Epithelial cell of prostate (primary cell): ENCODE results near the gene CACNA2D4.
A peak's percentile ranks its signal among the peaks of the same experiment; 100 is the strongest.

ENCODE experiments used
- DNase-seq: peaks from one replicate; pipeline ENCODE4 v3.0.0-alpha.2; 2011; ENCODE audit warnings: low read depth, low spot score
- H3K27ac ChIP-seq: fragments of 450-650 bp; 2 replicates; pipeline ENCODE4 v1.5.1; 2017; ENCODE audit warnings: mild to moderate bottlenecking

Gene CACNA2D4

GRCh38 chr12:1795221-1795784, 123.1 kb downstream of the CACNA2D4 start:
- no peak for DNase-seq

GRCh38 chr12:1794440-1795090, 123.9 kb downstream of the CACNA2D4 start:
- DNase-seq = no peak
- H3K27ac ChIP-seq = no peak overlapping the region

More at GRCh38 chr12:1795221-1795784, 123.1 kb downstream of the CACNA2D4 start:
- no peak overlapping the region for H3K27ac ChIP-seq

DNA sequence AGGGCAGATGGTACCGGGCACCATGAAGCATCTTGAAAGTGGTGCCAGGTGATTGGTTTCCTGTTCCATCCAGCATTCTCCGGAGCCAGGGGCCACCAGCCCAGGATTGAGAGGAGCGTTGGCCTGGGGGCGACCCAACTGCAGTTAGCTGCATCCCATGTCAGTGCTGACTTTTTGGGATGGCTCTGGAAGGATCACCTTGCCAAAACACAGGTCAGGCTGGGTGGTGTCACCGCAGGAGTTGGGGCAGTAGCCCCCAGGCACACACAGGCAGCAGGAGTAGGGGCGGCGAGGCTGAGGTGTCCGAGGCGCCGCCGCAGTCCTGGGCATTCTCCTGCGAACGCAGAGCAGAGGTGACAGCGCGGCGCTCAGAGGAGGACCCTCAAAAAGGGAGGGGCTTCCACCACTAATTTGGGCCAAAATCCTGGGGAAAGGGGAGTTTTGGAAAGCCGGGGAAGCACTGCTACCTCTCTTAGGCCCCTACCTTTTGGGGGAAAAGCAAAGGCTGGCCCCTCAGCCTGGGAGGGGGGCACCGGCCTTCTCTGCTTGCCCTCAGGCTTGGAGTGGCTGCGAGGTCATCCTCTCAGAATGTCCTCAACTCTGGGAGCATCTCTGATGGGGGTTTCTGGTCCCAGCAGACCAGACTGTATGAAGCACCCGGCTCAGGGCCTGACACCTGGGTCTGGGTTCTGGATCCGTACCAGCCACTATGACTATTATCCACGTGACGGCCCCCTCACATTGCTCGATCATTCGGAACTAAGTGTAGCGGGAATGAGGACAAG, 124.8 kb downstream of the CACNA2D4 start:
- H3K27ac ChIP-seq = no peak overlapping the region
- no peak for DNase-seq

GRCh38 chr12:1792406-1792805, 126.0 kb downstream of the CACNA2D4 start:
- no peak for DNase-seq

DNA sequence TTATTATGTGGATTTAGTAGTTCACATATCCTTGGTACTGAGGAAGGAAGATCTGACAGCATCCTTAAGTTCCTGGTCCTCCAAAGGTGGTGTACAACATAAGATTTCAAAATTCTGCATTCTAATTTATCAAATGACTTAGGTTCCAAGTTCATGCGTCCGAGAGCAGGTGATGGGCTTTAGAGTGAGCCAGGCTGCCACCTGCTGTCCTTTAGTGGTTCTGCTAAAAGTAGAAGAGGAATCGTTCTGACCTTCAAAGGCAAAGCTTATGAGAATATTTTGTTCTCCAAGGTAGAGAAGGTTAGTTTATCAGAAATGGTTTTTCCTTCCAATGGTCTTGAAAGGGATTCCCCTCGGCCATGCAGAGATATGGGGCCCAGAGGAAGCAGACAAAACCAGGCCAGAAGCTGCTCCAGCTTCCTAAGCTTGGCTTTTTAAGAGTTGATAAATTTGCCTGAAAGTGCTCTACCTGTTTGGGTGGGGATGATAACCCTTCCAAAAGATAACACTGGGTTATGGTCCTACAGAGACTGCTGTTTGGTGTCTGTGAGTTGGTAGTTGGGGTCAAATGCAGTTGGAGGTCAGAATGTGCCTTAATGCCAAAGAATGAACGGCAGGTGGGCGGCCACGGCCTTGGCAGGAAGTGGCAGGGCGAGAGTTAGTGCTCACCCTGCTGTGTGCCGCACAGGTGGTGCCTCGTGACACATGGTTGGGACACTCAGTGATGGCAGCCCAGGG, 127.2 kb downstream of the CACNA2D4 start:
- DNase-seq = no peak
- H3K27ac ChIP-seq = no peak overlapping the region

More at GRCh38 chr12:1792406-1792805, 126.0 kb downstream of the CACNA2D4 start:
- no peak overlapping the region for H3K27ac ChIP-seq

- no peak for DNase-seq
- no peak overlapping the region for H3K27ac ChIP-seq
These were observed 128.0 kb downstream of the CACNA2D4 start for GRCh38 chr12:1790444-1790843.

DNA sequence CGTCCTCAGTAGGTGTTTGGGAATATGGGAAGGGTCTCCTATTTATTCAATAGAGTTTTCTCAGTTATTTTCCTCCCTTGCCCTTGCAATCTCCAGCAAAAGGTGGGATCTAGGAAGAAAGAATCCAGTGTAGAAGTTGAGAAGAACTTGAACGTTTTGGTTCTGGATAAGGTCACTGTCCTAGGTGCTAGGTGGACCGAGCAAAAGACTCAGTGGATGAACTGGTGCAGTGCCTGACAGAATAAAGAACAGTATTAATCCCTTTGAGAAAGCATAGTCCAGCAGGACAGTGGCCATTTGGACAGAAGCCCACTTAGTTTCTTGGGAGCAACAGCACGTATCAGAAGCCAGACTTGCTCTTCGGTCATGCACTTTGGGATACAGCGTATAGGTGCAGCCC, 130.7 kb downstream of the CACNA2D4 start:
- no peak for DNase-seq
- H3K27ac ChIP-seq = no peak overlapping the region

GRCh38 chr12:1782215-1782614, 136.2 kb downstream of the CACNA2D4 start:
- H3K27ac ChIP-seq = no peak overlapping the region
- DNase-seq = no peak

DNA sequence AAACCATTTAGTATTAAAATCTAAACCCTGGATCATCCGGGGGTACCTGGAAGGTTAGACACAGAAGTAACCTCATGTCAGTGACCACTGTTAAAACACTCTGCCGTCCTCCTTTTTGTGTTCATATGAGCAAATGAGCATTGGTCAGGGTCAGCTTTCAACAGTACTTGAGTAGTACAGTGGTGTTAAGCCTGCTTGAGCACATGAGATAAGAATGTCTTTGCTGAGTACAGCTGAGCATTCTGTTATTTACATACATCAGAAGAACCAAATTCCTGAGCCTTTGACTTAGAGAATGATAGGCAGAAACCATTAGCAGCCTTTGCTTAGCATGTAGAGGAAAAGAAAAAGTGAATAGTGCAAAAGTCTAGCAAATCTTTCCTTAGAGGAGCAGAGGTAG, 136.7 kb downstream of the CACNA2D4 start:
- DNase-seq = no peak
- no peak overlapping the region for H3K27ac ChIP-seq

- no peak for DNase-seq
- H3K27ac ChIP-seq = no peak overlapping the region
These were observed 138.7 kb downstream of the CACNA2D4 start for GRCh38 chr12:1779783-1780182.

DNA sequence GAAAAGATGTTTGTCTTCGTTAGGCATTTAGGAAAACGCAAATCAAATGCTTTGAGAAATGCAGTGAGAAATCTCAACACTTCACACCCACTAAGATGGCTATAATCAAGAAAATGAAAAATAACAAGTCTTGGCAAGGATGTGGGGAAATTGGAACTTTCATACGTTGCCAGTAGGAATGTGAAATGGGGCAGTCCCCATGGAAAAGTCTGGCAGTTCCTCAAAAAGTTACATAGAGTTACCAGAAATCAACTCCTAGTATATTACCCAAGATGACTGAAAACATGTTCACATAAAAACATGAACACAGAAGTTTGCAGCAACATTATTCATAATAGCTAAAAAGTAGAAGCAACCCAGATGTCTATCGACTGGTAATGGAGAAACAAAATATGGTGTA, 139.5 kb downstream of the CACNA2D4 start:
- no peak for DNase-seq
- no peak overlapping the region for H3K27ac ChIP-seq

GRCh38 chr12:1777798-1778197, 140.7 kb downstream of the CACNA2D4 start:
- no peak for DNase-seq
- peak overlapping the region; percentile 44 for H3K27ac ChIP-seq

- peak overlapping the region; percentile 44 for H3K27ac ChIP-seq
- peak; percentile 53 for DNase-seq
These were observed 142.1 kb downstream of the CACNA2D4 start for GRCh38 chr12:1776170-1776921.

GRCh38 chr12:1773937-1774655, 144.4 kb downstream of the CACNA2D4 start:
- no peak overlapping the region for H3K27ac ChIP-seq
- no peak for DNase-seq

GRCh38 chr12:1769809-1770494, 148.5 kb downstream of the CACNA2D4 start:
- H3K27ac ChIP-seq = peak overlapping the region; percentile 10
- no peak for DNase-seq

DNA sequence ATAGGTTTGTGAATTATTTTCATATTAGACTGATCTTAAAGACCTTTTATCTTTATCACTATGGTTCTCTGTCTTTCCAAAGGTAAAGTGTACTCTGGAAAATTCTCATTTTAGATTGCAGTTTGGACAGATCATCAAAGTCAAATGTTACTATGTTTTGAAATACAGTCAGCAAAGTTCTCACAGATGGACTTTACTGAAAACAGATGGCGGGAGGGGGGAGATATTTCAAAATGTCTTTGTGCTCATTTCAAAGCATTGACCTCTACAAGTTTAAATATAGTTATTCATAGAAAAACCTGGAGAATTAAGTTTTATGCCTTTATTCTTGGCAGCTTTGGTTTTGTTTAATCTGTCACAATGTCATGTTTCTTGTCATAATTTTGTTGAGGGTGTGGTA, 149.8 kb downstream of the CACNA2D4 start:
- H3K27ac ChIP-seq = no peak overlapping the region
- no peak for DNase-seq

- H3K27ac ChIP-seq = no peak overlapping the region
- no peak for DNase-seq
These were observed 150.9 kb downstream of the CACNA2D4 start for GRCh38 chr12:1767407-1768090.

- H3K27ac ChIP-seq = no peak overlapping the region
- DNase-seq = no peak
These were observed 152.3 kb downstream of the CACNA2D4 start for GRCh38 chr12:1766110-1766509.
